Measurements from ENCODE around the gene RPH3AL.

Gene RPH3AL

GRCh38 chr17:327296-327695, 25.3 kb downstream of the RPH3AL start:
- Histone ChIP-seq H3K9me3 (ENCODE audit: control insufficient read depth in 1 of 2, low read length in 2 of 2) (no peaks in the 10 kb centered on the region), H3K27me3 (ENCODE audit: control insufficient read depth in 1 of 2, insufficient read depth in 2 of 2, low read length in 2 of 2) (no peaks in the 10 kb centered on the region), H3K4me3 (ENCODE audit: low read depth in 1 of 2, low read length in 2 of 2) (no peak overlapping the region), H3K4me1 (ENCODE audit: control insufficient read depth in 1 of 2, insufficient read depth in 2 of 2, low read length in 2 of 2) (no peaks in the 10 kb centered on the region), H3K36me3 (ENCODE audit: control insufficient read depth in 1 of 2, insufficient read depth in 2 of 2, low read length in 2 of 2) (peaks cover 5 to 15% of the 10 kb centered on the region in 2 donors), H3K27ac (ENCODE audit: low read depth, low read length) (no peak overlapping the region), H3K9ac (ENCODE audit: low read depth in 1 of 2, low read length in 2 of 2) (no peak overlapping the region)

GRCh38 chr17:326010-326621, 26.5 kb downstream of the RPH3AL start:
- Histone ChIP-seq H3K27ac (ENCODE audit: low read depth, low read length) (no peak overlapping the region), H3K9ac (ENCODE audit: low read depth in 1 of 2, low read length in 2 of 2) (no peak overlapping the region), H3K4me1 (ENCODE audit: control insufficient read depth in 1 of 2, insufficient read depth in 2 of 2, low read length in 2 of 2) (no peaks in the 10 kb centered on the region), H3K4me3 (ENCODE audit: low read depth in 1 of 2, low read length in 2 of 2) (no peak overlapping the region), H3K27me3 (ENCODE audit: control insufficient read depth in 1 of 2, insufficient read depth in 2 of 2, low read length in 2 of 2) (no peaks in the 10 kb centered on the region), H3K9me3 (ENCODE audit: control insufficient read depth in 1 of 2, low read length in 2 of 2) (no peaks in the 10 kb centered on the region), H3K36me3 (ENCODE audit: control insufficient read depth in 1 of 2, insufficient read depth in 2 of 2, low read length in 2 of 2) (peaks cover 5 to 15% of the 10 kb centered on the region in 2 donors)

- Histone ChIP-seq H3K36me3 (ENCODE audit: control insufficient read depth in 1 of 2, insufficient read depth in 2 of 2, low read length in 2 of 2) (peaks cover 5 to 15% of the 10 kb centered on the region in 2 donors), H3K4me3 (ENCODE audit: low read depth in 1 of 2, low read length in 2 of 2) (no peak overlapping the region), H3K4me1 (ENCODE audit: control insufficient read depth in 1 of 2, insufficient read depth in 2 of 2, low read length in 2 of 2) (no peaks in the 10 kb centered on the region), H3K9ac (ENCODE audit: low read depth in 1 of 2, low read length in 2 of 2) (no peak overlapping the region), H3K27me3 (ENCODE audit: control insufficient read depth in 1 of 2, insufficient read depth in 2 of 2, low read length in 2 of 2) (no peaks in the 10 kb centered on the region), H3K9me3 (ENCODE audit: control insufficient read depth in 1 of 2, low read length in 2 of 2) (no peaks in the 10 kb centered on the region), H3K27ac (ENCODE audit: low read depth, low read length) (no peak overlapping the region)
Observed at GRCh38 chr17:325270-326009, 27.2 kb downstream of the RPH3AL start.

DNA sequence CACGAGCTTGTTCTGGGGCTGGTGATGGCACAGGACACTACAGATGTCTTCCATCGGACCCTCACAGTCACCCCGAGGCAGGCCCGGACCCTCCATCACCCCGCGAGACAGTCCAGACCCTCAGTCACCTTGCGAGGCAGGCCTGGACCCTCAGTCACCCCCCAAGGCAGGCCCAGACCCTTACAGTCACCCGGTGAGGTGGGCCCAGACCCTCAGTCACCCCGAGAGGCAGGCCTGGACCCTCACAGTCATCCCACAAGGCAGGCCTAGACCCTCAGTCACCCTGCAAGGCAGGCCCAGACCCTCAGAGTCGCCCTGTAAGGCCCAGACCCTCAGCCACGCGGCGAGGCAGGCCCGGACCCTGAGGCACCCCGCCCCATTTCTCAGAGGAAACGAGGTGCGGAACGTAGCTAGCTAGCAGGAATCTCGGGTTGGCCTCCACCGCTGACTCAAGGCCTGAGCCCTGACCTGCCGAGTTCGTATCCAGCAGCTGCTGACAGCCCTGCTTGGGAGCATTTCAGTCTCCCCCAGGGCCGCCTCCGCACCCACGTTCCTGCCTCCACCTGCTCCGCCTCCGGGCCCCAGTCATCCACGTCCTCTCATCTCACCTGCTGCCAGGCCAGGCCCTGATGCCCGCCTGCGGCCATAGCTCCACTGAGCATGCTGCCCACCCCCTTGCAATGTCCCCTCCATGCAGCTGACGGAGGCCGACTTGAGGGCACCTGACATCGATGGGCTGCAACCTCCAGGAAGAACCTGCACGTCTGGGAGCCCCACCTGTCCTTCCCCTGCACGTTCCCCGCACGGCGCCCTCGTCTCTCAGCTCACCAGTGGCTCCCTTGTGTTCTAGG, 28.7 kb downstream of the RPH3AL start:
- Histone ChIP-seq H3K36me3 (ENCODE audit: control insufficient read depth in 1 of 2, insufficient read depth in 2 of 2, low read length in 2 of 2) (peaks cover 7 to 15% of the 10 kb centered on the region in 2 donors), H3K27me3 (ENCODE audit: control insufficient read depth in 1 of 2, insufficient read depth in 2 of 2, low read length in 2 of 2) (no peaks in the 10 kb centered on the region), H3K9me3 (ENCODE audit: control insufficient read depth in 1 of 2, low read length in 2 of 2) (no peaks in the 10 kb centered on the region), H3K9ac (ENCODE audit: low read depth in 1 of 2, low read length in 2 of 2) (no peak overlapping the region), H3K4me3 (ENCODE audit: low read depth in 1 of 2, low read length in 2 of 2) (no peak overlapping the region), H3K27ac (ENCODE audit: low read depth, low read length) (no peak overlapping the region), H3K4me1 (ENCODE audit: control insufficient read depth in 1 of 2, insufficient read depth in 2 of 2, low read length in 2 of 2) (no peaks in the 10 kb centered on the region)

DNA sequence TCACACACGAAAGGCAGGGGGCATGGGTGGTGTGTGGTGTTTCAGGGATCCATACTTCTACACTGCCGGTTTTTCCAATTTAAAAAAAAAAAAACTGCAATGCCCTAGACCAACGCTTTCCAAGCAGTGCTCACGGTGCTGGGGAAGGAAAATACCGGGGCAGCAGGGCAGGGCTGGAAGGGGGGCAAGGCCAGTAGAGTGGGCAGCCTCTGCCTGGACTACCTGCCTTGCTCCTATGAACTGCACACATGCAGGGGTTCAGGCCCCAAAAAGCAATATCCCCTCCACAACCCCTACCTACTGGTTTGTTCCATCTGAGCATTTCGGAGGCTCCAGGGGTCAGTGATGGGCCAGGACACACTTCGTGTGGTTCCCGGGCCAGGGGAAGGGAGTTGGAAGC, 29.4 kb downstream of the RPH3AL start:
- Histone ChIP-seq H3K4me3 (ENCODE audit: low read depth in 1 of 2, low read length in 2 of 2) (no peak overlapping the region), H3K27me3 (ENCODE audit: control insufficient read depth in 1 of 2, insufficient read depth in 2 of 2, low read length in 2 of 2) (no peaks in the 10 kb centered on the region), H3K27ac (ENCODE audit: low read depth, low read length) (no peak overlapping the region), H3K4me1 (ENCODE audit: control insufficient read depth in 1 of 2, insufficient read depth in 2 of 2, low read length in 2 of 2) (no peaks in the 10 kb centered on the region), H3K9me3 (ENCODE audit: control insufficient read depth in 1 of 2, low read length in 2 of 2) (no peaks in the 10 kb centered on the region), H3K36me3 (ENCODE audit: control insufficient read depth in 1 of 2, insufficient read depth in 2 of 2, low read length in 2 of 2) (peaks cover 7 to 15% of the 10 kb centered on the region in 2 donors), H3K9ac (ENCODE audit: low read depth in 1 of 2, low read length in 2 of 2) (no peak overlapping the region)

DNA sequence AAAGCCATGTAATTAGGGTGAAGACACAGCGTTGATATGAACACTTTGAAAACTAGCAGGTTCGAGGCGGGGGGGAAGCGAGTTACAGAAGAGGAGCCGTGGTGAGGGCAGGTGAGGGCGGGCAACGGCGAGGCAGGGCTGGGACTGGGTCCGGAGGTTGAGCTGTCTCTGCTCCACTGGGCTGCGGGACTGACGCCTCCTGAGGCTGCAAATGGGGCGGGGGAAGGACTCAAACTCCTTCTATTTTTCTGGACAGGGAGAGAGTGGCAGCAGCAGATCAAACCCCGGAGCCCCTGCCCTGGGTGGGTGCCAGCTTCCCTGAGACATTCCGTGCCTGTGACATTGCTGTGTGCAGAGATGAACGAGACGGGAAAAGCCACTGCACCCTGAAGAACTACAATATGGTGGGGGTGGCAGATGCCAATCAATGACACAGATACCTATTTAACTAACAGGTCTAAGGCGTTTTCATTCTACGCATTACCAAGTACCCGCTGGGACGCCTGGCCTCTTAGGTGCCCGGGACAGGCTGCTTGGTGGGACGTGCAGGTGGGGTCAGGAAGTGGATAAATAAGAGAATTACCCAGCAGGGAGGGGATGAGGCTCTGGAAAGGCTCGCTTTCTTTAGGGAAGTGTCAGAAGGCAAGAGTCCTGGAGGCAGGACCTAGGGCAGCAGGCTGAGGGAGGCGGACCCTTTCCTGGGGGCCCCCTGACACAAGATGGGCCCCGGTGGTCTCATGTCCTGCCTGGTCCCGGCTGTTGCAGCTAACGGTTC, 30.4 kb downstream of the RPH3AL start:
- Histone ChIP-seq H3K36me3 (ENCODE audit: control insufficient read depth in 1 of 2, insufficient read depth in 2 of 2, low read length in 2 of 2) (peaks cover 6 to 10% of the 10 kb centered on the region in 2 donors), H3K27me3 (ENCODE audit: control insufficient read depth in 1 of 2, insufficient read depth in 2 of 2, low read length in 2 of 2) (no peaks in the 10 kb centered on the region), H3K4me1 (ENCODE audit: control insufficient read depth in 1 of 2, insufficient read depth in 2 of 2, low read length in 2 of 2) (no peaks in the 10 kb centered on the region), H3K27ac (ENCODE audit: low read depth, low read length) (no peak overlapping the region), H3K4me3 (ENCODE audit: low read depth in 1 of 2, low read length in 2 of 2) (no peak overlapping the region), H3K9me3 (ENCODE audit: control insufficient read depth in 1 of 2, low read length in 2 of 2) (no peaks in the 10 kb centered on the region), H3K9ac (ENCODE audit: low read depth in 1 of 2, low read length in 2 of 2) (no peak overlapping the region)

DNA sequence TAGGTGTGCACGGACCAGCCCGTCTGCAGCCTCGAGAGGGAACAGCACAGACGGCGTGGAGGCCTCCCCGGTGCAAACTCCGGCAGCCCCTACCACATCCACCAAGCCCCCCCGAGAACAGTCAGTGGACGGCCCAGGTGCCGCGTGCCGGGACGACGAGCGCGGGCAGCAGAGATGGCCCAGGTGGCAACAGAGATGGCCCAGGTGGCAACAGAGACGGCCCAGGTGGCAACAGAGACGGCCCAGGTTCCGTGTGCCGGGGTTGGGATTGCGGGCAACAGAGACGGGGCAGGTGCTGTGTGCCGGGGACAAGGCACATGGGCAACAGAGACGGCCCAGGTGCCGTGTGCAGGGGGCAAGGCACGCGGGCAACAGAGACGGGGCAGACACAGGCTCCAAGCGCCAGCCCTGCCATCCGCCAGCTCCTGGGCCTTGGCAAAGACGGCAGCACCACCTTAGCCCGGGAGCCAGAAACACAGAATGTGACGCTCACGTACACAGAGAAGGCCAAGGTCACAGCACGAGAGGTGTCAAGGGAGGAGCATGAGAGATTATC, 31.1 kb downstream of the RPH3AL start:
- no peak overlapping the region for H3K4me3 ChIP-seq (ENCODE audit: low read depth in 1 of 2, low read length in 2 of 2)
- H3K27ac ChIP-seq (ENCODE audit: low read depth, low read length), result no peak overlapping the region
- H3K27me3 ChIP-seq (ENCODE audit: control insufficient read depth in 1 of 2, insufficient read depth in 2 of 2, low read length in 2 of 2), result no peaks in the 10 kb centered on the region
- no peak overlapping the region for H3K9ac ChIP-seq (ENCODE audit: low read depth in 1 of 2, low read length in 2 of 2)
- H3K36me3 ChIP-seq (ENCODE audit: control insufficient read depth in 1 of 2, insufficient read depth in 2 of 2, low read length in 2 of 2), result peaks cover 2 to 3% of the 10 kb centered on the region in 2 donors
- H3K4me1 ChIP-seq (ENCODE audit: control insufficient read depth in 1 of 2, insufficient read depth in 2 of 2, low read length in 2 of 2), result no peaks in the 10 kb centered on the region
- no peaks in the 10 kb centered on the region for H3K9me3 ChIP-seq (ENCODE audit: control insufficient read depth in 1 of 2, low read length in 2 of 2)

- no peaks in the 10 kb centered on the region for H3K27me3 ChIP-seq (ENCODE audit: control insufficient read depth in 1 of 2, insufficient read depth in 2 of 2, low read length in 2 of 2)
- no peak overlapping the region for H3K4me3 ChIP-seq (ENCODE audit: low read depth in 1 of 2, low read length in 2 of 2)
- H3K36me3 ChIP-seq (ENCODE audit: control insufficient read depth in 1 of 2, insufficient read depth in 2 of 2, low read length in 2 of 2), result peaks cover 2 to 4% of the 10 kb centered on the region in 2 donors
Observed at GRCh38 chr17:320809-321385, 31.7 kb downstream of the RPH3AL start.

GRCh38 chr17:320139-320538, 32.5 kb downstream of the RPH3AL start:
- no peaks in the 10 kb centered on the region for H3K4me1 ChIP-seq (ENCODE audit: control insufficient read depth in 1 of 2, insufficient read depth in 2 of 2, low read length in 2 of 2)
- peaks cover 2 to 10% of the 10 kb centered on the region in 2 donors for H3K36me3 ChIP-seq (ENCODE audit: control insufficient read depth in 1 of 2, insufficient read depth in 2 of 2, low read length in 2 of 2)
- H3K27me3 ChIP-seq (ENCODE audit: control insufficient read depth in 1 of 2, insufficient read depth in 2 of 2, low read length in 2 of 2), result no peaks in the 10 kb centered on the region
- no peak overlapping the region for H3K4me3 ChIP-seq (ENCODE audit: low read depth in 1 of 2, low read length in 2 of 2)
- H3K27ac ChIP-seq (ENCODE audit: low read depth, low read length), result no peak overlapping the region
- H3K9ac ChIP-seq (ENCODE audit: low read depth in 1 of 2, low read length in 2 of 2), result no peak overlapping the region
- H3K9me3 ChIP-seq (ENCODE audit: control insufficient read depth in 1 of 2, low read length in 2 of 2), result peaks cover 0 to 4% of the 10 kb centered on the region in 2 donors

More at GRCh38 chr17:320809-321385, 31.7 kb downstream of the RPH3AL start:
- H3K9me3 ChIP-seq (ENCODE audit: control insufficient read depth in 1 of 2, low read length in 2 of 2), result no peaks in the 10 kb centered on the region
- H3K4me1 ChIP-seq (ENCODE audit: control insufficient read depth in 1 of 2, insufficient read depth in 2 of 2, low read length in 2 of 2), result no peaks in the 10 kb centered on the region
- no peak overlapping the region for H3K27ac ChIP-seq (ENCODE audit: low read depth, low read length)
- no peak overlapping the region for H3K9ac ChIP-seq (ENCODE audit: low read depth in 1 of 2, low read length in 2 of 2)

All from duodenal mucosa (tissue), 2 donors.